HuH-7.5 (cell line): ENCODE data around the gene CENPV.
"Not testable (repeated sequence)": the region's sequence is repeated elsewhere in the genome, so short reads cannot be mapped to it uniquely, and the experiment has no call there.

Experiments used
- DNase-seq: peaks from one replicate; pipeline ENCODE4 v3.0.0; 2011; ENCODE audit warnings: low spot score

Gene CENPV

GRCh38 chr17:16353317-16354174 is at the start of gene CENPV:
TSS of gene CENPV (minus strand) at chr17:16353469. CDS start at chr17:16353436, 33 bp downstream.
- peak; percentile 67 for DNase-seq

GRCh38 chr17:16398270-16399267 is 45.3 kb upstream of the CENPV start:
- no peak for DNase-seq

- DNase-seq, result not testable (repeated sequence)
Observed at GRCh38 chr17:16396693-16397092, 43.4 kb upstream of the CENPV start.

GRCh38 chr17:16395887-16396286 is 42.6 kb upstream of the CENPV start:
- not testable (repeated sequence) for DNase-seq

GRCh38 chr17:16392491-16392890 is 39.2 kb upstream of the CENPV start:
- DNase-seq, result not testable (repeated sequence)

GRCh38 chr17:16391451-16391850 is 38.2 kb upstream of the CENPV start:
- no peak for DNase-seq

GRCh38 chr17:16386126-16386507 is 32.8 kb upstream of the CENPV start:
- not testable (repeated sequence) for DNase-seq

GRCh38 chr17:16384557-16384956 is 31.3 kb upstream of the CENPV start:
- no peak for DNase-seq

- DNase-seq, result no peak
Observed at GRCh38 chr17:16383772-16384287, 30.6 kb upstream of the CENPV start.

GRCh38 chr17:16383216-16383615 is 29.9 kb upstream of the CENPV start:
- no peak for DNase-seq

- no peak for DNase-seq
Observed at GRCh38 chr17:16381496-16381820, 28.2 kb upstream of the CENPV start.

GRCh38 chr17:16380640-16381495 is 27.6 kb upstream of the CENPV start, which contains the start of gene UBB:
TSS of gene UBB (plus strand) at chr17:16381091. CDS start at chr17:16381908, 817 bp downstream.
- peak; percentile 84 for DNase-seq

- DNase-seq, result no peak
Observed at GRCh38 chr17:16379654-16380053, 26.4 kb upstream of the CENPV start.

- DNase-seq, result no peak
Observed at GRCh38 chr17:16378636-16379282, 25.5 kb upstream of the CENPV start.

- no peak for DNase-seq
Observed at GRCh38 chr17:16377941-16378341, 24.7 kb upstream of the CENPV start.

GRCh38 chr17:16374146-16374938 is 21.1 kb upstream of the CENPV start:
- no peak for DNase-seq

- no peak for DNase-seq
Observed at GRCh38 chr17:16371742-16372141, 18.5 kb upstream of the CENPV start.

- no peak for DNase-seq
Observed at GRCh38 chr17:16364625-16365024, 11.4 kb upstream of the CENPV start.

- peak; percentile 39 for DNase-seq
Observed at GRCh38 chr17:16363749-16364536, 10.7 kb upstream of the CENPV start.
